ENCODE measurements around the gene SH3GL2.
A peak's percentile ranks its signal among the peaks of the same experiment; 100 is the strongest.

The SH3GL2 gene

GRCh38 chr9:17802249-17802857 lies 223.5 kb downstream of the SH3GL2 start:
- Histone ChIP-seq H3K4me1 (ENCODE audit: control insufficient read depth, insufficient read depth, low read length) (no peaks in the 10 kb centered on the region), H3K4me3 (ENCODE audit: low read depth, low read length) (no peak overlapping the region), H3K9me3 (ENCODE audit: control insufficient read depth, insufficient read depth, low read length) (no peaks in the 10 kb centered on the region), H3K27ac (ENCODE audit: low read depth, low read length) (no peak overlapping the region), H3K27me3 (ENCODE audit: control insufficient read depth, insufficient read depth, low read length) (no peaks in the 10 kb centered on the region), H3K36me3 (ENCODE audit: control insufficient read depth, insufficient read depth, low read length) (no peaks in the 10 kb centered on the region), H3K9ac (ENCODE audit: low read depth, low read length) (no peak overlapping the region)

- H3K9me3 ChIP-seq (ENCODE audit: control insufficient read depth, insufficient read depth, low read length) = no peaks in the 10 kb centered on the region
- H3K4me1 ChIP-seq (ENCODE audit: control insufficient read depth, insufficient read depth, low read length) = 0 out of 2 replicates have a peak, but pooled peaks cover 2% of the 10 kb centered on the region
- no peaks in the 10 kb centered on the region; the same call in 1 of the 2 replicates for H3K27me3 ChIP-seq (ENCODE audit: control insufficient read depth, insufficient read depth, low read length)
- no peak overlapping the region for H3K4me3 ChIP-seq (ENCODE audit: low read depth, low read length)
- no peak overlapping the region for H3K27ac ChIP-seq (ENCODE audit: low read depth, low read length)
- H3K9ac ChIP-seq (ENCODE audit: low read depth, low read length) = no peak overlapping the region
- H3K36me3 ChIP-seq (ENCODE audit: control insufficient read depth, insufficient read depth, low read length) = no peaks in the 10 kb centered on the region
Observed at GRCh38 chr9:17807613-17808282, 228.9 kb downstream of the SH3GL2 start.

GRCh38 chr9:17810317-17810716 lies 231.5 kb downstream of the SH3GL2 start:
- Histone ChIP-seq H3K4me1 (ENCODE audit: control insufficient read depth, insufficient read depth, low read length) (0 out of 2 replicates have a peak, but pooled peaks cover 2% of the 10 kb centered on the region), H3K36me3 (ENCODE audit: control insufficient read depth, insufficient read depth, low read length) (no peaks in the 10 kb centered on the region), H3K9me3 (ENCODE audit: control insufficient read depth, insufficient read depth, low read length) (no peaks in the 10 kb centered on the region), H3K27me3 (ENCODE audit: control insufficient read depth, insufficient read depth, low read length) (no peaks in the 10 kb centered on the region; the same call in 1 of the 2 replicates), H3K27ac (ENCODE audit: low read depth, low read length) (no peak overlapping the region), H3K9ac (ENCODE audit: low read depth, low read length) (no peak overlapping the region), H3K4me3 (ENCODE audit: low read depth, low read length) (no peak overlapping the region)

- Histone ChIP-seq H3K9ac (ENCODE audit: low read depth, low read length) (no peak overlapping the region), H3K27ac (ENCODE audit: low read depth, low read length) (no peak overlapping the region), H3K27me3 (ENCODE audit: control insufficient read depth, insufficient read depth, low read length) (no peaks in the 10 kb centered on the region; the same call in 1 of the 2 replicates), H3K4me1 (ENCODE audit: control insufficient read depth, insufficient read depth, low read length) (0 out of 2 replicates have a peak, but pooled peaks cover 2% of the 10 kb centered on the region), H3K4me3 (ENCODE audit: low read depth, low read length) (peak overlapping the region; percentile 44; the same call in 1 of the 2 replicates), H3K36me3 (ENCODE audit: control insufficient read depth, insufficient read depth, low read length) (no peaks in the 10 kb centered on the region), H3K9me3 (ENCODE audit: control insufficient read depth, insufficient read depth, low read length) (no peaks in the 10 kb centered on the region)
Observed at GRCh38 chr9:17810728-17811571, 232.1 kb downstream of the SH3GL2 start.

- Histone ChIP-seq H3K9ac (ENCODE audit: low read depth, low read length) (no peak overlapping the region), H3K36me3 (ENCODE audit: control insufficient read depth, insufficient read depth, low read length) (no peaks in the 10 kb centered on the region), H3K27me3 (ENCODE audit: control insufficient read depth, insufficient read depth, low read length) (no peaks in the 10 kb centered on the region; the same call in 1 of the 2 replicates), H3K4me1 (ENCODE audit: control insufficient read depth, insufficient read depth, low read length) (0 out of 2 replicates have a peak, but pooled peaks cover 2% of the 10 kb centered on the region), H3K4me3 (ENCODE audit: low read depth, low read length) (no peak overlapping the region), H3K27ac (ENCODE audit: low read depth, low read length) (no peak overlapping the region), H3K9me3 (ENCODE audit: control insufficient read depth, insufficient read depth, low read length) (no peaks in the 10 kb centered on the region)
Observed at GRCh38 chr9:17813798-17814197, 234.9 kb downstream of the SH3GL2 start.

- H3K4me1 ChIP-seq (ENCODE audit: control insufficient read depth, insufficient read depth, low read length) = no peaks in the 10 kb centered on the region
- H3K9ac ChIP-seq (ENCODE audit: low read depth, low read length) = no peak overlapping the region
- H3K36me3 ChIP-seq (ENCODE audit: control insufficient read depth, insufficient read depth, low read length) = no peaks in the 10 kb centered on the region
- H3K9me3 ChIP-seq (ENCODE audit: control insufficient read depth, insufficient read depth, low read length) = no peaks in the 10 kb centered on the region
- no peaks in the 10 kb centered on the region for H3K27me3 ChIP-seq (ENCODE audit: control insufficient read depth, insufficient read depth, low read length)
- no peak overlapping the region for H3K4me3 ChIP-seq (ENCODE audit: low read depth, low read length)
- no peak overlapping the region for H3K27ac ChIP-seq (ENCODE audit: low read depth, low read length)
Observed at GRCh38 chr9:17816431-17817027, 237.7 kb downstream of the SH3GL2 start.

- Histone ChIP-seq H3K27ac (ENCODE audit: low read depth, low read length) (no peak overlapping the region), H3K36me3 (ENCODE audit: control insufficient read depth, insufficient read depth, low read length) (no peaks in the 10 kb centered on the region), H3K4me3 (ENCODE audit: low read depth, low read length) (no peak overlapping the region), H3K9ac (ENCODE audit: low read depth, low read length) (no peak overlapping the region), H3K9me3 (ENCODE audit: control insufficient read depth, insufficient read depth, low read length) (no peaks in the 10 kb centered on the region), H3K4me1 (ENCODE audit: control insufficient read depth, insufficient read depth, low read length) (peaks cover 11% of the 10 kb centered on the region; the same call in 1 of the 2 replicates), H3K27me3 (ENCODE audit: control insufficient read depth, insufficient read depth, low read length) (no peaks in the 10 kb centered on the region)
Observed at GRCh38 chr9:17824191-17824590, 245.3 kb downstream of the SH3GL2 start.

GRCh38 chr9:17824616-17825264 lies 245.9 kb downstream of the SH3GL2 start:
- Histone ChIP-seq H3K27me3 (ENCODE audit: control insufficient read depth, insufficient read depth, low read length) (no peaks in the 10 kb centered on the region), H3K36me3 (ENCODE audit: control insufficient read depth, insufficient read depth, low read length) (no peaks in the 10 kb centered on the region), H3K27ac (ENCODE audit: low read depth, low read length) (no peak overlapping the region), H3K9me3 (ENCODE audit: control insufficient read depth, insufficient read depth, low read length) (no peaks in the 10 kb centered on the region), H3K4me3 (ENCODE audit: low read depth, low read length) (no peak overlapping the region), H3K4me1 (ENCODE audit: control insufficient read depth, insufficient read depth, low read length) (peaks cover 11% of the 10 kb centered on the region; the same call in 1 of the 2 replicates), H3K9ac (ENCODE audit: low read depth, low read length) (no peak overlapping the region)

- no peak overlapping the region for H3K9ac ChIP-seq (ENCODE audit: low read depth, low read length)
- no peaks in the 10 kb centered on the region for H3K27me3 ChIP-seq (ENCODE audit: control insufficient read depth, insufficient read depth, low read length)
- no peaks in the 10 kb centered on the region for H3K36me3 ChIP-seq (ENCODE audit: control insufficient read depth, insufficient read depth, low read length)
- H3K9me3 ChIP-seq (ENCODE audit: control insufficient read depth, insufficient read depth, low read length) = no peaks in the 10 kb centered on the region
- H3K4me3 ChIP-seq (ENCODE audit: low read depth, low read length) = no peak overlapping the region
- no peak overlapping the region for H3K27ac ChIP-seq (ENCODE audit: low read depth, low read length)
- peaks cover 16% of the 10 kb centered on the region; the same call in 1 of the 2 replicates for H3K4me1 ChIP-seq (ENCODE audit: control insufficient read depth, insufficient read depth, low read length)
Observed at GRCh38 chr9:17825265-17825659, 246.4 kb downstream of the SH3GL2 start.

GRCh38 chr9:17829064-17829463 lies 250.2 kb downstream of the SH3GL2 start:
- Histone ChIP-seq H3K27me3 (ENCODE audit: control insufficient read depth, insufficient read depth, low read length) (no peaks in the 10 kb centered on the region), H3K4me1 (ENCODE audit: control insufficient read depth, insufficient read depth, low read length) (peaks cover 18% of the 10 kb centered on the region; the same call in 1 of the 2 replicates), H3K9me3 (ENCODE audit: control insufficient read depth, insufficient read depth, low read length) (no peaks in the 10 kb centered on the region), H3K4me3 (ENCODE audit: low read depth, low read length) (no peak overlapping the region), H3K36me3 (ENCODE audit: control insufficient read depth, insufficient read depth, low read length) (no peaks in the 10 kb centered on the region), H3K9ac (ENCODE audit: low read depth, low read length) (no peak overlapping the region), H3K27ac (ENCODE audit: low read depth, low read length) (no peak overlapping the region)
